ENCODE measurements around the gene CDK11A. TPM values are rescaled to one million over a fixed set of nuclear protein-coding genes. Genes with fewer than 3 reads are reported as not detected.
A peak's percentile ranks its signal among the peaks of the same experiment; 100 is the strongest.
"Not testable (repeated sequence)": the region's sequence is repeated elsewhere in the genome, so short reads cannot be mapped to it uniquely, and the experiment has no call there.

The CDK11A gene
- total and polyA plus RNA-seq, 4 donors, result 26.3 to 56.3 (median 52.9) TPM

GRCh38 chr1:1664941-1665814 lies 59.0 kb downstream of the CDK11A start:
- ATAC-seq (ENCODE audit: low FRiP score), result peak; percentile 23

DNA sequence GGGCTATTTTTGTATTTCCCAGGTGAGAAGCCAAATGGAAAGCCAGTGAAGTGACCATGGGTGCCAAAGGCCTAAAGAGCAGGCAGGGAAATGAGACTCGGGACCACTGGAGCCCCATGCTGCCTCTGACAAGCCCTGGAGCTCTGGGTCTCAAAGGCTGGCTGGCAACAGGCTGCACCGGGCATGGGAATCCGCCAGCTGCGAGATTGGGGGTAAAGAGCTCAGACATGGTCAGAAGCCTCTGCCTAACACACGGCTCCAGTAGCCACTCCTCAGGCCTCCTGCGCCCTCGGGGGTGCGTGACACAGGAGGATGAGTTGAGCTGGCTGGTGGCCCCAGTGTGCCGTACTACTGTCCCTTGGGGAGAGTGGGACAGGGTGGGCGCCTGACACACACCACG lies 59.8 kb downstream of the CDK11A start:
- not testable (repeated sequence) for H3K27me3 ChIP-seq (ENCODE audit: control insufficient read depth in 1 of 2, insufficient read depth in 2 of 2, low read length in 1 of 2); H3K27ac ChIP-seq (ENCODE audit: low read depth in 1 of 2, low read length in 2 of 2); H3K4me3 ChIP-seq (ENCODE audit: low read length in 2 of 2); H3K36me3 ChIP-seq (ENCODE audit: control insufficient read depth in 1 of 2, insufficient read depth in 2 of 2, low read length in 1 of 2); H3K9me3 ChIP-seq (ENCODE audit: control insufficient read depth, low read length); H3K4me1 ChIP-seq (ENCODE audit: control insufficient read depth in 1 of 2, insufficient read depth in 2 of 2, low read length in 2 of 2); ATAC-seq (ENCODE audit: low FRiP score)
- 78 to 100% methylated on average over 1 to 7 of the region's 11 CpGs for WGBS, 2 donors
- intact Hi-C loops (cut with DNase I), result loop anchor here in 1 of 2 donors (10.0 kb wide), 1 partner anchor 60 kb away; the partner anchor contains the start of gene CDK11A
- DNase-seq, result peak in 1 of 2 donors; percentile 8

More at GRCh38 chr1:1664941-1665814, 59.0 kb downstream of the CDK11A start:
- intact Hi-C loops (cut with DNase I), result loop anchor here in 1 of 2 donors (10.0 kb wide), 1 partner anchor 60 kb away; the partner anchor contains the start of gene CDK11A
- Histone ChIP-seq H3K9me3 (ENCODE audit: control insufficient read depth, low read length) (no peaks in the 10 kb centered on the region), H3K4me1 (ENCODE audit: control insufficient read depth in 1 of 2, insufficient read depth in 2 of 2, low read length in 2 of 2) (no peaks in the 10 kb centered on the region), H3K4me3 (ENCODE audit: low read length in 2 of 2) (no peak overlapping the region), H3K27ac (ENCODE audit: low read depth in 1 of 2, low read length in 2 of 2) (no peak overlapping the region), H3K27me3 (ENCODE audit: control insufficient read depth in 1 of 2, insufficient read depth in 2 of 2, low read length in 1 of 2) (no peaks in the 10 kb centered on the region), H3K36me3 (ENCODE audit: control insufficient read depth in 1 of 2, insufficient read depth in 2 of 2, low read length in 1 of 2) (peaks cover 0 to 3% of the 10 kb centered on the region in 2 donors)
- WGBS, 2 donors, result 86 to 87% methylated on average over 27 of the region's 27 CpGs
- DNase-seq, result peak; percentile 40 to 61

DNA sequence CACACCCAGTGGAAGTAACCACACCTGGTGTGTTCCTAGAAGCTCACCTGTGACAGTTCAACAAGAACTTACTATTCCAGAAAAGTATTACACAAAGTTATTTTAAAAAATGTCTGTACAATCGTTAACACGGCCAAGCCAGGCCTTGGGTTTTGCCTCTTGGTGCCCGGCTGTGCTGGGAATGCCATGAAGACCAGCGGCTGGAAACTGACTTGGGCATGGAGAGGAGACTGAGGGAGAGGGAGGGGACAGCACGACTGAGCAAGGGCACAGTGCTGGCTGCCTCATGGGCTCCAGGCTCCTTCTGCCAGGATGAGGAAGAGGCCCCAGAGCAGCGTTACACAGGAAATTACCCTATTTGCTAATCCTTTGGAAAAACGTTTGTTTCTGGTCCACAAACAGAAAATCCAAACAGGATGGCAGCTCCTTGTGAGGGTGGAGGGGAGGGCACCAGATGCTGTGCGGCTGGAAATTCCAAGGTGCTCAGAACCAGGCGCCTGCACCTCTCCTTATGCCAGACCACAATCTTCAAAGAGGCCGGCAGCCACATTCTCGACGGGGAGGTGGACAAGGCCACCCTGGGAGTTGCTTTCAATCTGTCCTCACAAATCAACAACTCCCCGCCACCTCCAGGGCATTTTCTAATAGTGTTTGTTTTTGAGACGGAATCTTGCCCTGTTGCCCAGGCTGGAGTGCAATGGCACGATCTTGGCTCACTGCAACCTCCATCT lies 61.2 kb downstream of the CDK11A start:
- not testable (repeated sequence) for H3K36me3 ChIP-seq (ENCODE audit: control insufficient read depth in 1 of 2, insufficient read depth in 2 of 2, low read length in 1 of 2); H3K27ac ChIP-seq (ENCODE audit: low read depth in 1 of 2, low read length in 2 of 2); H3K27me3 ChIP-seq (ENCODE audit: control insufficient read depth in 1 of 2, insufficient read depth in 2 of 2, low read length in 1 of 2); H3K4me1 ChIP-seq (ENCODE audit: control insufficient read depth in 1 of 2, insufficient read depth in 2 of 2, low read length in 2 of 2); H3K4me3 ChIP-seq (ENCODE audit: low read length in 2 of 2); ATAC-seq (ENCODE audit: low FRiP score); H3K9me3 ChIP-seq (ENCODE audit: control insufficient read depth, low read length)
- DNase-seq, result peak; percentile 34 to 68
- intact Hi-C loops (cut with DNase I), result loop anchor here in 1 of 2 donors (10.0 kb wide), 1 partner anchor 62 kb away; the partner anchor contains the start of gene CDK11A
- WGBS, 2 donors, result 78 to 80% methylated on average over 15 of the region's 15 CpGs

- intact Hi-C loops (cut with DNase I), result loop anchor here in 1 of 2 donors (10.0 kb wide), 1 partner anchor 62 kb away; the partner anchor contains the start of gene CDK11A
- not testable (repeated sequence) for ATAC-seq (ENCODE audit: low FRiP score); H3K9me3 ChIP-seq (ENCODE audit: control insufficient read depth, low read length); H3K4me1 ChIP-seq (ENCODE audit: control insufficient read depth in 1 of 2, insufficient read depth in 2 of 2, low read length in 2 of 2); H3K36me3 ChIP-seq (ENCODE audit: control insufficient read depth in 1 of 2, insufficient read depth in 2 of 2, low read length in 1 of 2); H3K27ac ChIP-seq (ENCODE audit: low read depth in 1 of 2, low read length in 2 of 2); H3K4me3 ChIP-seq (ENCODE audit: low read length in 2 of 2); H3K27me3 ChIP-seq (ENCODE audit: control insufficient read depth in 1 of 2, insufficient read depth in 2 of 2, low read length in 1 of 2)
- DNase-seq, result peak in 1 of 2 donors; percentile 2
- WGBS, 2 donors, result 84 to 92% methylated on average over 8 to 9 of the region's 9 CpGs
Measured at GRCh38 chr1:1662392-1662791, 61.8 kb downstream of the CDK11A start.

DNA sequence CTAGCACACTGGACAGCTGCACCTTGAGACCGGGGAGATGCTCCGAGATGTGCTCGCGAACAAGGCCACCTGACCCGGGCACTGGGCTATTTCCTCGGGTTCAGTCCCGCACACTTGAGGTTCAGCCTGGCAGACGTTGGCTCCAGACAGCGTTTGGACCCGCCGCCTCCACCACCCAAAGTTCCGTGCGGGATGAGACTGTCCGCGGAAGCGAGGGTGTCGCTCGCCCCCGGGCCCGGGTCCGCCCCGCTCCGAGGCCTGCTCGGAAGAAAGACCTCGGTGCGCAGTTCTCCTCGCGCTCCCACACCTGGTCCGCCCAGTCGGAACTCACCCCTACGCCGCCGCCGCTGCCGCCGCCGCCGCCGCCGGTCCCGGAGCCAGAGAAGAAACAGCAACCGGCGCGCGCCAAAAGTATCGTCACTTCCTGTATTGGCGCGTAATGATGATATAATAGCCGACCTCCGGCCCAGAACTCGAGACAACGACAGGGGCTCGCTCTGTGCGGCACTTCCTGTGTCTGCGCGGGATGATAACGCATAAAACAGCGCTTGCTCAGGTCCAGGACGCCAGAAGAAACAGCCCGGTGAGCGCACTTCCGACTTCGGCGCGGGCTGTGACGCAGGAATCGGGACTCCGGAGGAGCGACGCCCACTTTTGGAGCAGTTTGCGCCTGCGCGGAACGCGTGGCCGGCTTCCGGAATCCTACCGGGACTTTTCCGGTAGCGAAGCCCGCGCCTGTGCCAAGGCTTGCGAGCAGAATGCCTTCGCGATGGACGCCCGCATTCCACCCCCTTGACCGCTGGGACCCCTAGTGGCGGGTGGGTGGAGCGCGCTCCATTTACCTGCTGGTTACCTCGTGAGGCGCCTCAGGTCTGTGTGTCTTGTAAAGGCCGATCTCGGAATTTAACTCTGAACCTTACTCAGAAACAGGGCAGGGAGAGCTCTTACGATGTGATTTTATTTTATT lies 65.3 kb downstream of the CDK11A start, which contains the start of gene CDK11B:
Gene CDK11B (minus strand): TSS at position 422 of the 967 bp plus-strand sequence. CDS start 1,519 bp downstream, outside the sequence.
- ATAC-seq (ENCODE audit: low FRiP score) (peak; percentile 95), DNase-seq (peak; percentile 96 to 98)
- Histone ChIP-seq H3K27ac (ENCODE audit: low read depth in 1 of 2, low read length in 2 of 2) (peak within 1 kb of the TSS; percentile 19 to 90), H3K4me3 (ENCODE audit: low read length in 2 of 2) (peak within 1 kb of the TSS; percentile 65 to 88)
- H3K36me3 ChIP-seq (ENCODE audit: control insufficient read depth in 1 of 2, insufficient read depth in 2 of 2, low read length in 1 of 2); H3K27me3 ChIP-seq (ENCODE audit: control insufficient read depth in 1 of 2, insufficient read depth in 2 of 2, low read length in 1 of 2); H3K9me3 ChIP-seq (ENCODE audit: control insufficient read depth, low read length); intact Hi-C loops (cut with DNase I); H3K4me1 ChIP-seq (ENCODE audit: control insufficient read depth in 1 of 2, insufficient read depth in 2 of 2, low read length in 2 of 2): not testable (repeated sequence)
- 0% methylated on average over 63 to 73 of the region's 96 CpGs for WGBS, 2 donors

Other genes with a start within 250 kb of the CDK11A start
- gene ATAD3A, start 212.2 kb downstream of the CDK11A start, total RNA-seq, result 10 to 100 TPM; 11.9 to 13.2 TPM
- gene ATAD3A, start 212.2 kb downstream of the CDK11A start, polyA plus RNA-seq, result 10 to 100 TPM in 1 of 2 donors, 1 to 10 TPM in 1; 8.3 to 20.2 TPM
- 1 to 10 TPM; 6.2 to 7.8 TPM for gene TMEM240, start 183.7 kb downstream of the CDK11A start, total RNA-seq
- 10 to 100 TPM in 1 of 2 donors, 1 to 10 TPM in 1; 1.1 to 15.1 TPM for gene TMEM240, start 183.7 kb downstream of the CDK11A start, polyA plus RNA-seq
- gene SSU72, start 149.5 kb downstream of the CDK11A start, total RNA-seq, result 10 to 100 TPM; 67.7 to 71.5 TPM
- gene SSU72, start 149.5 kb downstream of the CDK11A start, polyA plus RNA-seq, result 10 to 100 TPM; 65.0 to 92.8 TPM
- 1 to 10 TPM; 1.2 to 3.0 TPM for gene FNDC10, start 124.2 kb downstream of the CDK11A start, total RNA-seq
- gene FNDC10, start 124.2 kb downstream of the CDK11A start, polyA plus RNA-seq, result under 1 TPM; 0.38 to 0.50 TPM
- gene MIB2, start 108.9 kb downstream of the CDK11A start, total RNA-seq, result 10 to 100 TPM; 45.0 to 77.7 TPM
- 100 to 1,000 TPM in 1 of 2 donors, 10 to 100 TPM in 1; 20.4 to 220 TPM for gene MIB2, start 108.9 kb downstream of the CDK11A start, polyA plus RNA-seq
- gene MMP23B, start 92.2 kb downstream of the CDK11A start, total RNA-seq, result 10 to 100 TPM; 15.5 to 74.5 TPM
- gene MMP23B, start 92.2 kb downstream of the CDK11A start, polyA plus RNA-seq, result 100 to 1,000 TPM in 1 of 2 donors, 10 to 100 TPM in 1; 41.2 to 120 TPM
- gene CDK11B, start 65.4 kb downstream of the CDK11A start, total RNA-seq, result 10 to 100 TPM; 25.2 to 27.0 TPM
- gene CDK11B, start 65.4 kb downstream of the CDK11A start, polyA plus RNA-seq, result 10 to 100 TPM; 42.3 to 44.7 TPM
- gene SLC35E2B, start 31.6 kb downstream of the CDK11A start, total RNA-seq, result 10 to 100 TPM; 25.2 to 53.5 TPM
- gene SLC35E2B, start 31.6 kb downstream of the CDK11A start, polyA plus RNA-seq, result 10 to 100 TPM in 1 of 2 donors, 1 to 10 TPM in 1; 8.1 to 32.0 TPM
- gene NADK, start 54.1 kb upstream of the CDK11A start, total RNA-seq, result 10 to 100 TPM; 76.0 to 79.2 TPM
- 10 to 100 TPM; 66.0 to 87.7 TPM for gene NADK, start 54.1 kb upstream of the CDK11A start, polyA plus RNA-seq
- 100 to 1,000 TPM; 299 to 312 TPM for gene GNB1, start 166.7 kb upstream of the CDK11A start, total RNA-seq
- 100 to 1,000 TPM; 142 to 197 TPM for gene GNB1, start 166.7 kb upstream of the CDK11A start, polyA plus RNA-seq
- gene CALML6, start 190.9 kb upstream of the CDK11A start, total RNA-seq, result 1 to 10 TPM in 1 of 2 donors, not detected in 1; 1.1 TPM
- 1 to 10 TPM in 1 of 2 donors, not detected in 1; 4.5 TPM for gene CALML6, start 190.9 kb upstream of the CDK11A start, polyA plus RNA-seq
- gene TMEM52, start 194.9 kb upstream of the CDK11A start, total RNA-seq, result not detected
- gene TMEM52, start 194.9 kb upstream of the CDK11A start, polyA plus RNA-seq, result under 1 TPM in 1 of 2 donors, not detected in 1; 0.13 TPM

All from aorta (tissue), 5 donors.